Fibroblast of skin of right biceps (primary cell): ENCODE measurements around the gene GUCY2F.

Experiments
- DNase-seq: peaks from one replicate; pipeline ENCODE4 v3.0.0-alpha.2; 2013

Gene GUCY2F

GRCh38 chrX:109327251-109327650 lies 154.6 kb downstream of the GUCY2F start:
- DNase-seq, result peak; percentile 82
